ENCODE results near the gene KLHL9.
A peak's percentile ranks its signal among the peaks of the same experiment; 100 is the strongest.
"Not testable (repeated sequence)": the region's sequence is repeated elsewhere in the genome, so short reads cannot be mapped to it uniquely, and the experiment has no call there.

The KLHL9 gene, protein sequence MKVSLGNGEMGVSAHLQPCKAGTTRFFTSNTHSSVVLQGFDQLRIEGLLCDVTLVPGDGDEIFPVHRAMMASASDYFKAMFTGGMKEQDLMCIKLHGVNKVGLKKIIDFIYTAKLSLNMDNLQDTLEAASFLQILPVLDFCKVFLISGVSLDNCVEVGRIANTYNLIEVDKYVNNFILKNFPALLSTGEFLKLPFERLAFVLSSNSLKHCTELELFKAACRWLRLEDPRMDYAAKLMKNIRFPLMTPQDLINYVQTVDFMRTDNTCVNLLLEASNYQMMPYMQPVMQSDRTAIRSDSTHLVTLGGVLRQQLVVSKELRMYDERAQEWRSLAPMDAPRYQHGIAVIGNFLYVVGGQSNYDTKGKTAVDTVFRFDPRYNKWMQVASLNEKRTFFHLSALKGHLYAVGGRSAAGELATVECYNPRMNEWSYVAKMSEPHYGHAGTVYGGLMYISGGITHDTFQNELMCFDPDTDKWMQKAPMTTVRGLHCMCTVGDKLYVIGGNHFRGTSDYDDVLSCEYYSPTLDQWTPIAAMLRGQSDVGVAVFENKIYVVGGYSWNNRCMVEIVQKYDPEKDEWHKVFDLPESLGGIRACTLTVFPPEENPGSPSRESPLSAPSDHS

DNA sequence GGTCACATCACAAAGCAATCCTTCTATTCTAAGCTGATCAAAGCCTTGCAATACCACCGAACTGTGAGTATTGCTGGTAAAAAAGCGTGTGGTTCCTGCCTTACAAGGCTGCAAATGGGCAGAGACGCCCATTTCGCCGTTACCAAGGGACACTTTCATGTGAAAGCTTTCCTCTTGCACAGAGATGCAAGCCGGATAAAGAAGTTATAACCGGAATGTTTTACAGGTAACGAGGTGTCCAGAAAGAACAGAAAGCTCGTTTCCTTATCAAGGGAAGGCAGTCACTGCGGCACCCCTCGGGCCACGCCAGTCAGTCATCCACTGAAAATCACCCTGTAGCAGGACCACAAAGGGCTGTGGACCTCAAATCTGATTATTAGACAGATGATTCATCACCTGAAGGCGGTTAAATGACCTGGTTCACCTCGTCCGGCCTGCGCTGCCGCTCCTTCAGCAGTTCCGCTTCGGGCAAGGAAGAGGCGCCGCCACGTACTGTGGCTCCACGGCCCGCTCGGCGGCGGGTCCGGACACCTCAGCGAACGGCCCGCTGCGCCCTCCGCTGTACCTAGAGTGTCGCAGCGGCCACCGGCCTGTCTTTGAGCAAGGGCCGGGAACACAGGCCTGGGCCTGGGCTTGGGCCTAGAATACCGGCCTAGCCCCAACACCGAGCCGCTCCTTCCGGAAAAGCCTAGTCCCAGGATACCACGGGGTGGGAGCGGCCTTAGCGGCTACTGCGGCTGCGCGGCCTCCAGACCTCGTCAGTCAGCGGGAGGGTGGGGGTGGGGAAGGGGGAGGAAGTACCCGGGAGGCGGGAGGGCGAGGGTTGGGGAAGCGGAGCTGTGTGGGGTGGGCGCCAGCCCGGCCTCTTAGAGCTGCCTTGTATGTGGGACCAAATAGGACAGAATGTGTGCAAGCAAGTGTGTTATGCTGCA is at the start of gene KLHL9:
Gene KLHL9 (minus strand): TSS at position 704 of the 932 bp plus-strand sequence. CDS start 545 bp downstream, at position 159.
- DNase-seq (ENCODE audit: low read depth): peak; percentile 73

DNA sequence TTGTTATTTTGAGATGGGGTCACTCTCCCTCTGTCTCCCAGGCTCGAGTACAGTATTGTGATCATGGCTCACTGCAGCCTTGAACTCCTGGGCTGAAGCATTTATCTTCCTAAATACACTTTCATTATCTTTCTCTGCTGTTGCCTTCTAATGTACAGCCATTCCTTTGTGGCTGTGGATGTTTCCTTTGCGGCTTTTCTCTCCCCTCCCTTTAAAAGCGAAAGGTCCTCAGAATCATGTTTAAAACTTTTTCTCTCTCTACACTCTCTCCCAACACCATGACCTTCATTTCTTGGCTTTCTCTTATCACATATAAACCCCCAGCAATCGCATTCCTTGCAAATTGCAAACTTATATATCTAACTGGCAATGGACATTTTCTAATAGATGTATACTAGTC is 48.4 kb upstream of the KLHL9 start:
- DNase-seq (ENCODE audit: low read depth): no peak

DNA sequence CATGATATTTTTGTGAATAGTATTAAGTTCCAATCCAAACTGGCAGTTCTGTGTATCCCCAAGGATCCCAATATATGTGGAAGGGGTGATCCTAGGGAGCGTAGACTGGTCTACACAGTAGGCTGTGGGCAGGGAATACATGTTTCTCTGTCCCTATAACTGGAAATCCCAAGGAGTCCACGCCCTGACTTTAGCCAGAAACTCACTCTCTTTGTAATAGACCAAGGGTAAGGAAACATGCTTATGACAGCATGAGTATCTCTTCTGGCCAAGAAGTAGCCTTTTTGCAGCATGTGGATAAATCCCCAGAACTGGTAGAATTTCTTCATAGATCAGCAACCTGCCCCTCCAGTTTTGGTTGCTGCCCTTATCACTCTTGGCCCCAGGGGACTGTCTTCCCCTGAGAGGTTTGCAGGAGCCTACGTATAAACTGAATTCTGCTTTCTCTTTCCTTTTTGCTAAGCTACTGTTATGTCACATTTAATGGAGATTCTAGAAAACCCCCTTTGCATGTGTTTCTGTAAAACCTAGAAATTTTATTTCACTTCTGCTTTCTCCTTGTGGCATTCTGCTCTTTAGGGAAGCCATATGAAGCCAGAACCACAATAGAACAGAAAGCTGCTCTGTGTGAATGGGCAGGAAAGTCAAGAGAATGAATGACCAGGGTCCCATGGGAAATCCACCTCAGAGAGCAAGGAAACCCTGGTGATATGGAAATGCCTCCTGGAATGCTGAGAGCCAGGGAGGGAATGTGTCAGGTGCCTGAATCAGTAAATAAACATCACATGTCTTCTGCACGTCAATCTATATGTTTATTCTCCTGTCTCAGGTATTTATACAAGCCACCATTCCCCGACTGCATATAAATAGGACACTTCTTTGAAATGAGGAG is 46.5 kb upstream of the KLHL9 start:
- no peak for DNase-seq (ENCODE audit: low read depth)

DNA sequence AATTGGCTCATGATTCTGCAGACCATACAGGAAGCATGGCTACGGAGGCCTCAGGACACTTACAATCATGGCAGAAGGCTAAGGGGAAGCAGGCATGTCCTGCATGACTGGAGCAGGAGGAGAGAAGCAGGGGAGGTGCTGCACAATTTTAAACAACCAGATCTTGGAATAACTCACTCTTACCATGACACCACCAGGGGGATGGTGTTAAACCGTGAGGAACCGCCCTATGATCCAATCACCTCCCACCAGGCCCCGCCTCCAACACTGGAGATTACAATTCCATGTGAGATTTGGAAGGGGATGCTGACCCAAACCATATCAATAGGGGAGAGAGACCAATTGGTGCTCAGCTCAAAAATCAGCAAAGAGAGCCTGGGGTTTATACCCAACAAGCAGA is 36.3 kb upstream of the KLHL9 start:
- not testable (repeated sequence) for DNase-seq (ENCODE audit: low read depth)

DNA sequence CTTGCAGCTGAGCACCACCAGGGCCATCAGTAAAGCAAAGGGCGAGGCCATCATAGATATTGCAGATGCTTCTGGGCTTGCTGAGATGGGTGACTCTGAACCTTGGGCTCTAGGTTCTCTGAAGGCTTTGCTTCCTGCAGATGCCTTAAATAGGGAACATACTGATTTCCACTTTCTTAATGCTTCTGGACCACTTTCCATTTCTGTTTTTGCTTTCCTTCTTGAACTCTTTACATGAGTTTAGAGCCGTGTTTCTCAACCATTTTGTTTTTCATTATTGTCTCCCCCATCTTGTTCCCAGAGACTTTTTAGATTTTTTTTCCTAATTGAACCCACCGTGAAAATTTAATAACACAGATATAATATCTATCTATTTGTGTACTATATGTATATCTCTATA is 32.8 kb upstream of the KLHL9 start, which contains the start of gene IFNA13:
Gene IFNA13 (minus strand): TSS at position 101 of the 400 bp plus-strand sequence. CDS start 47 bp downstream, at position 54.
- DNase-seq (ENCODE audit: low read depth): no peak

DNA sequence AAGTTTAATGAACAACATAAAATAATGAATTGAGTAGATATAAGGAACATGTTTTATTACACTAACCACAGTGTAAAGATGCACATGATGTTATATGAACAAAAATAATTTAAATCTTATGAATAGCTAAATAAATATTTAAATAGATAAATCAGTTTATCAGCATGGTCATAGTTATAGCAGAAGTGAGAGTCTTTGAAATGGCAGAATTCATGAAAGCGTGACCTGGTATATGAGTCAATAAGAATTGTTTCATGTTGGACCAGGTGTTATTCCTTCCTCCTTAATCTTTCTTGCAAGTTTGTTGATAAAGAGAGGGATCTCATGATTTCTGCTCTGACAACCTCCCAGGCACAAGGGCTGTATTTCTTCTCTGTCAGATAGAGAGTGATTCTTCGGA is 32.0 kb upstream of the KLHL9 start:
- not testable (repeated sequence) for DNase-seq (ENCODE audit: low read depth)

DNA sequence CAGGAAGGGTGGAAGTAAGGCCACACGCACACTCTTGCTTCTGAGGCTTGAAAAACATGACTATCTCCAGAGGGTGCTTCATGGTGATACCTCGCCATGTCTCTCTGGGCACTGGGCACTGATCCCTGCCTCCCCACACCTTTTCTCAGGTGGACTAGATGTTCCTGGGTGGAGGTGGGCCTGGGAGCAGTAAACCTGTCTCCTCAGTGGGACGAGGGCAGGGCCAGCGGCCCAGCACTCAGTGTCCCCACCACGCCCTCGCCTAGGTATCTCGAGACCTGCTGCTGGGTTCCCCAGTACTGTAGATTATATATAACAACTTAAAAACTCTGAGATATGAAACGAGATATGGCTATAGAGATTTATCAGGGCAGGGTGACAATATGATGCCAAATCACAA is 27.1 kb upstream of the KLHL9 start:
- DNase-seq (ENCODE audit: low read depth): no peak

DNA sequence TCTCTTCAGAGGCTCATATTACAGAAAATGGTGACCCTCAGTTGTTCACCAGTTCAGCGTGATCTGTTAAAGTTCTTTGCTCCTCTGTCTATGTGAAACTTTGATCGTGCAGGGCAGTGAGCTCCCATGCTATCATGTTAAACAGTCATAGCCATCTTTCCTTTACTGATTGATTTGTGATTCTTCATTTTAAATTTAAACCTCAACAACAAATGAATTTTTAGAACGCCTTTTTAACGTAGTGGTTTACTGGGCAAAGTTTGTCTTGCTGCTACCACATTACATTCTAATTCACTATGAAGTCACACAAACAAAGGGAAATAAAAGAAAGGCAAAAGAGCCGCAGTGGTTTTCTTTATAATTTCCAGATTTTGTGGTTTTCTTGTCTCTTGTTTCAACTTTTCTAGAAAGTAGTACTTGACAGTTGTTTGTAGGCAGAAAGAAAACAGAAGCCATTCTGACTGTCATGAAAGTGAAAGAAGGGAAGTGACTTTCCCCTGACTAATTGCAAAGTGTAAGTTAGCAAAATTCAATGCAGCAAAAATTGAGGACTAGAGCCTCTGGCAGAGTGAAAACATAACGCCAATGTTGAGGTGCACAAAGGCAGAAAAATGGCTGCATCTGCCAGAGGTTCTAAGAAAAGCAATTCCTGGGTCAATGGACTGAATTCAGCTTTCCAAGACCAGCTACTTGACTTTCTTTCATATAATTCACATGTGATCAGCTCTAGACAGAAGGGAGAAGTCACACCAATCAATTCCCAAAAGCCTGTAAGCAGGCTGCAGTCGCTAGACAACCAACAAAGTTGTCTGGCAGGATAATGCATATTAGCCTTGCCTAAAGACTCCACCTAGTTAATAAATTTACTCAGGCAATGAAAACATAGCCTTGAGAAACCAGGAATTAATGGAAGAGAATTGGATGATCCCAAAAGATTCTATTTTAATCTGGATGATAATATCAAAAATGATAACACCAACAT is 22.6 kb upstream of the KLHL9 start:
- DNase-seq (ENCODE audit: low read depth): no peak

DNA sequence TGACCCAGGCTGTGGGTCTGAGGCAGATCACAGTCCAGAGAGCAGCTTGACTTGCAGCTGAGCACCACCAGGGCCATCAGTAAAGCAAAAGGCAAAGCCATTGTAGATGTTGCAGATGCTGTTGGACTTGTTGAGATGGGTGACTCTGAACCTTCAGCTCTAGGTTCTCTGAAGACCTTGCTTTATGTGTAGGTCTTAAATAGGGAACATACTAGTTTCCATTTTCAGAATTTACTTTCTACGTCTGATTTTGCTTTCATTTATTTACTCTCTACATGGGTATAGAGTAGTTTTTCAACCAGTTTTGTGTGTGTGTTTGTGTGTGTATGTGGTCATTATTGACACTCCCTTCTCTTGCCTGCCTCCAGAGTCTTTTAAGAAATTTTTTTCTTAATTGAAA is 15.6 kb upstream of the KLHL9 start, which contains the start of gene IFNA6:
Gene IFNA6 (minus strand): TSS at position 101 of the 400 bp plus-strand sequence. CDS start 0 bp downstream, at position 101.
- DNase-seq (ENCODE audit: low read depth): no peak

DNA sequence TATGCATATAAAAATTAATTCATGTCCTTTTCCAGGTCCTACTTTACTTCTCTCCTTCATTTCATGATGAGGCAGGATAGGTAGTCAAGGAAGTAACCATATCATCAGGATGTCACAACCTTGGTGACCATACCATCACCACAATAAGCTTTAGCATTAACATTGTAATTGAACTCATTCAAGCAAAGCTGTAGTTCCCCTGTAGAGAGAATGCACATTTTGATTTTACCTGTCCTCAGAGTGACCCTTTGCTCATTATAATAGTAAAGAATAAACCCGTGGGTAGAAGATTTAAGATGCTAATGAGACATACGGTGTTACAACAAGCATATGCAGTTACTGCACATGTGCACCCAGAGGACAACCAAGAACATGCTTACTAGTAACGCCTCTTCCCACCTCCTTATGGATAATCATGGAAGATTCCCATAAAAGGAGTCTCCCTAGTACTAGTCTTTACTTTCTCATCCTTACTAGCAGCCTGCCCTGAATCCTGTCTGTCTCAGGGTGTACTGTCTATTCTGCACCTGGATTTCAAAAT is 13.3 kb upstream of the KLHL9 start:
- DNase-seq (ENCODE audit: low read depth): no peak

DNA sequence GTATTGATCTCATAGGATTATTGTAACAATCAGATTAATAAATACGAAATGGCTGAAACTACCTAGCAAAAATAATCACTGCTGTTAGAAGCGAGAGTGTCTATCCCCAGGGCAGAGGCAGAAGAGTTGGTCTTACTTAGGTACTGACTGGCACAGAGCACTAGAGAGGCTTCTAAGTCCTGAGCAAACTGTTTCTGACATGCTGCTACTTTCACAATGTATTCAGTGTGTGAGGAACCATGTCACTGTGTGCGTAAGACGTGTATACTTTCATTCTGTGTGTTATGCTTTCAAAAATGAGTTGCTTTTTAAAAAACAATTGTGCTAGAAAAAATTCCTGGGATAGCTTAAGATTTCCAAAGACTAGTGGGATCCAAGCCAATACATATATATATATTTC is 5.5 kb upstream of the KLHL9 start:
- DNase-seq (ENCODE audit: low read depth): no peak

DNA sequence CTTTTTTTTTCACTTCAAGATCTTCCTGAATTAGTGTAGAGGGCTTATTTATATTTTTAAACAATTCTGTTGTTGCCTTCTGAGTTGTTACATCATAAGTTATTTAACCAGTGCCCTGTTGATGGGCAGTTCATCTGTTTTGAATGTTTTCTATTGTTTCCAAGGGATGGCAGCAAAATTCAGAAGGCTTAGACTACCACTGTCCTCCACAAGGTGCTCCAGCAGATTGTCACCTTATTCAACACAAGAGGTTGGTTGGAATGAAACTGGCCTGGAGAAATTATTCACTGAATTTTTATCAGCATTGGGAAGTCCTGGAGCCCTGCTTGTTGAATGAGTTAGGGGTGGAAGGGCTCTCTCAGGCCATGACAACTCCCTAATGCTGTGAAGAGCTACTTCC is 1.3 kb upstream of the KLHL9 start:
- DNase-seq (ENCODE audit: low read depth): no peak

DNA sequence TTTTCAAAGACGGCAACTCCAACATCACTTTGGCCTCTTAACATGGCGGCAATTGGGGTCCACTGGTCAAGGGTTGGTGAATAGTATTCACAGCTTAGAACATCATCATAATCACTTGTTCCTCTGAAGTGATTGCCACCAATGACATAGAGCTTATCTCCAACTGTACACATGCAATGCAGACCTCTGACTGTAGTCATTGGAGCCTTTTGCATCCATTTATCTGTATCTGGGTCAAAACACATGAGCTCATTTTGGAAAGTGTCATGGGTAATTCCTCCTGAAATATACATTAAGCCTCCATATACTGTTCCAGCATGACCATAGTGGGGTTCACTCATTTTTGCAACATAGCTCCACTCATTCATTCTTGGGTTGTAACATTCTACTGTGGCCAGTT is 2.0 kb downstream of the KLHL9 start:
- DNase-seq (ENCODE audit: low read depth): no peak

DNA sequence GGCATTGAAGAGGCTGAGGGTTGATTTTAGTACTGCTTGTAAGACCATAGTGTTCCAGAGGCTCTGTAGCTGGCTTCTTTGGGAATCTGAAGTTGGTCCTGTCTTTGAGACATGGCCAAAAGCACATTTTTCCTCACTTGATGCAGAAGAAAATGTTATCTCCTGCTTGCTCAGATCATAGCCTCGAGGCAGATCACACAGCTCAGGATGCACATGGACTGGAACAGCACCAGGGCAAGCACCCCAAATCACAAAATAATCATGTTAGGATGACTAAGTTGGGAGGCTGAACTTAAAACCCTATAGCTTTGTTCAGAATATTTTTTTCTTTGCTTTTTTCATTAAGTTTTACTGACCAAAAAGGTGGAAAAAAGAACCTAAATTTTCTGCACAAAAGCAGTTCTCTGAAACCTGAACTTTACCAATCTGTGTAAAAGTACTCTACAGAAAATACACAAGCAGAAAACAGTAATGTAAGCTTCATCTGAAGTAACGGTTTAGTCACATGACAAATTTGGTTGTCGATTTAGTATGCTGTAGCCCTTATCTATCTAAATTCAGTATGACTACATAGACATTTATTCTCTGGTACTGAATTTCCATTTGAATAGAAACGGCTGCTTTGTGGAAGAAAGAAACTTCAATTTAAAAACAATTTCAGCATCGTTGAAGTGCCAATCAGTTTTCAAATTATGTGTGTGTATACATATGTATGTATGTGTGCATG is 3.4 kb downstream of the KLHL9 start:
- no peak for DNase-seq (ENCODE audit: low read depth)

DNA sequence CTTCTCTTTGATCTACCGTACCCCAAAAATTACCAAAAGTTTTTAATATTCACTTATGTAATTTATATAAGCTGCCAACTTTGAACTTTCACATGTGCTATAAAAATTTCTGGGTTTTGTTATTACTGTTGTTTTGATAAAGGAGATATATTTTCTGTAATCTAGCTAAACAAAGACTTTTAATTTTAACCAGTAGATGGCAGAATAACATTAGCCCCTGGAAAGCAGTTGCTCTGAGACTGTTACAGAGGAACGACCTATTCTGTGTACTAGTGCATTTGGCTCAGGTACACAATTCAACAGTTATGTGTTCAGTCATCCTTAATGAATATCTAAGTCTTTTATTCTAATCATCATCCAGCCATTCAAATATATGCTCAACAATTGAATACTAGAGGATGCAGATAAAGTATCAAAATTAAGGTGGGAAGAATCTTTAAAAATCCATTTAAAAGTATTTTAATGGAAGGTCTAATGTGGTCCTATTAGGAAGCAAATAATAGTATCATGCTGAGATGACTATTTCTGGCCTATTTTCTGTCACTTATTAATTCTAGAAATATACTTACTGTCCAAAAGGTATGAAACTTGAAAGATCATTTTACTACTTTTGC is 8.6 kb downstream of the KLHL9 start:
- peak; percentile 13 for DNase-seq (ENCODE audit: low read depth)

DNA sequence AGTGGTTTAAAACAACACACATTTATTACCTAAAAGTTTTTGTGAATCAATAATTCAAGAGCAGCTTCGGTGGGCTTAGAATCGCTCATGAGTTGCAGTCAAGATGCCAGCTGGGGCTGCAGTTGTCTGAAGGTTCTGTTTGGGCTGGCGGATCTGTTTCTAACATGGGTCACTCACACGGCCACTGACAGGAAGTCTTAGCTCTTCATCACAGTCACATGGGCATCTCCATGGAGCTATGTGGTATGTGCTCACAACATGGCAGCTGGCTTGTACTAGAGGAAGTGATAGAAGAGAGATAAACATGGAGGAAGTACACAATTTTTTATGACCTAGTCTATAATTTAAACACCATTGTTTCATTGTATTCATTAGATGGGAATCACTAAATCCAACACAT is 11.2 kb downstream of the KLHL9 start:
- no peak for DNase-seq (ENCODE audit: low read depth)

DNA sequence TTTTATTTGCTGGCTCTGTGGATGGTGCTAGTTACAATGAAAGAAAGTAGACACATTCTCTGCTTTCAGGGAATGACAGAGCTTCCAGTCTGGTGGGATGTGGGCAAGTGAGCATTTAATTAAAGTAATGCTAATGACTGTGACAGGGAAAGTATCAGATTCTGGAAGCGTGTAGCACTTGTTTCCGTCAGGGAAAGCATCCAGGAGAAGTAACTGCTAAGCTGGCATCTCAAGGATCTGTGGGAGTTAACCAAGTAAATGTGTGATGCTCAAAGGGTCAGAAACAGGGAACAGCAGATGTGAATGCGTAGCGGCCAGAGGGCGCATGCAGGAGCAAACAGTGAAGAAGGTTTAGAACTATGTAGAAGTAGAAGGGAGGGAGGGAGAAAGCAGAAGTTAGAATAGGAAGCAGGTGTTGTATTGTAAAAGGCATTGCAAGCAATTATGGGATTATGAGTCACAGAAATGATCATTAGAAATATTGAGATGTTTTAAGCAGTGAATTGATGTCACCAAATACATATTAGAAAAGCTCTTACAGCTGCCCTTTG is 12.2 kb downstream of the KLHL9 start:
- no peak for DNase-seq (ENCODE audit: low read depth)

DNA sequence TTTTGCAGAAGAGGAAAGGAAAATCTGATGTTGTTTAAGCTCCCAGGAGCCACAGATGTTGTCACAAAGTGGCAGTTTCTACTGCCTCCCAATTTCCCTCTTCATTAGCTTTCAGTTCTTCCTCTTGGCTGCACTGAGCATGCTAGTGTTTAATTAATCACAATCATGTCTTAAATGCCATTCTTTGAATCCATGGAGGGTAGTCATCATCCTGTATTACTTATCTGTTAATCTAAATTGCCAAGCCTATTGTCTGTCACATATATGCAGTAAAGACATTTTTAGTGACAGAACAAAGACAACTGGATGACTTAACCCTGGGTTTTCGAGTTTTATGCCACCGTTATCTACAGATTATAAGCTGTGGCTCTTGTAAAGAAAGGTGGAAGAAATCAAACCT is 14.7 kb downstream of the KLHL9 start:
- no peak for DNase-seq (ENCODE audit: low read depth)
